KMS-11 (cell line): Measurements from ENCODE around the gene MRI1.

Source experiments
- H2AFZ ChIP-seq: fragments of 200-600 bp; sonication (generic); 2 replicates; pipeline ENCODE4 v1.6.1; 2016; ENCODE audit warnings: antibody characterized with exemption, mixed run types, low read depth
- H3K27ac ChIP-seq: fragments of 200-600 bp; sonication (generic); 2 replicates; pipeline ENCODE4 v1.6.1; 2016; ENCODE audit warnings: mild to moderate bottlenecking, mixed run types
- H3K27me3 ChIP-seq: fragments of 200-600 bp; sonication (generic); 2 replicates; pipeline ENCODE4 v1.6.1; 2017; ENCODE audit warnings: mild to moderate bottlenecking, low read depth, mixed run types, moderate library complexity; ENCODE audit not compliant: insufficient read depth
- H3K36me3 ChIP-seq: fragments of 200-600 bp; sonication (generic); 2 replicates; pipeline ENCODE4 v1.6.1; 2017; ENCODE audit warnings: mild to moderate bottlenecking, mixed run types; ENCODE audit not compliant: insufficient read depth
- H3K4me1 ChIP-seq: fragments of 200-600 bp; sonication (generic); 2 replicates; pipeline ENCODE4 v1.6.1; 2016; ENCODE audit warnings: mild to moderate bottlenecking, low read depth, mixed run types; ENCODE audit not compliant: poor library complexity, severe bottlenecking
- H3K4me2 ChIP-seq: fragments of 200-600 bp; sonication (generic); 2 replicates; pipeline ENCODE4 v1.7.0; 2016; ENCODE audit warnings: mild to moderate bottlenecking, mixed run types
- H3K4me3 ChIP-seq: fragments of 200-600 bp; sonication (generic); IDR thresholded peaks from 2 replicates; pipeline ENCODE4 v1.6.1; 2017; ENCODE audit warnings: low read depth, low read length, mixed read lengths; ENCODE audit not compliant: insufficient read depth
- H3K79me2 ChIP-seq: fragments of 200-600 bp; sonication (generic); 2 replicates; pipeline ENCODE4 v1.6.1; 2016; ENCODE audit warnings: low read depth, mixed run types; ENCODE audit not compliant: insufficient read depth
- H3K9ac ChIP-seq: fragments of 200-600 bp; sonication (generic); 2 replicates; pipeline ENCODE4 v1.6.1; 2016; ENCODE audit warnings: mild to moderate bottlenecking, mixed run types
- H4K20me1 ChIP-seq: fragments of 200-600 bp; sonication (generic); 2 replicates; pipeline ENCODE4 v1.6.1; 2016; ENCODE audit warnings: mild to moderate bottlenecking, mixed run types; ENCODE audit not compliant: insufficient read depth
- TF ChIP-seq, protein P1 (sequence below): fragments of 200-600 bp; sonication (generic); conservative IDR thresholded peaks from 2 replicates; pipeline ENCODE4 v1.6.1; 2017; ENCODE audit warnings: low read depth, mild to moderate bottlenecking, antibody characterized with exemption, low read length, moderate library complexity, mixed read lengths

MRI1 gene

DNA sequence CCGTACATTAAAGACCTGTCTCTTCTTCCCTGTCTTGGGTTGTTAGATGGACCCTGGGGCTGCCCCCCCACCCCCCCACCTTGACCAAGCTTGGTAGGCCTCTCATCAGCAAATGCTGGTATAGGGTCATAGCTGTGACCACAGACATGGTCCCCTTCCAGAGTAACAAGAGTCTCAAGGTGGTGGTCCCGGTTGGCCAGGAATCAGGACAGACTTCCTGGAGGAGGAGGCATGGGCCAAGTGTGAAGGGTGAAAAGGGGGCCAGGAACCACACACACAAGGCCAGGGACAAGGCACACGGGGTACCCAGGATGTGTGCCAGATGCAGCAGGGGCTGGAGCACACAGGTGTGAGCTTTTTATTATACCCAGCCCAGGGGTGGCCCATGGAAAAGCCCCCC lies 1.1 kb upstream of the MRI1 start:
- Histone ChIP-seq H3K4me1 (no peaks in the 10 kb centered on the region), H3K36me3 (no peaks in the 10 kb centered on the region), H2AFZ (no peak overlapping the region), H3K27ac (no peak overlapping the region), H4K20me1 (no peaks in the 10 kb centered on the region), H3K4me2 (no peak overlapping the region), H3K9ac (no peak overlapping the region), H3K4me3 (no peak overlapping the region), H3K79me2 (no peaks in the 10 kb centered on the region), H3K27me3 (no peaks in the 10 kb centered on the region)
- TF ChIP-seq, protein P1, sequence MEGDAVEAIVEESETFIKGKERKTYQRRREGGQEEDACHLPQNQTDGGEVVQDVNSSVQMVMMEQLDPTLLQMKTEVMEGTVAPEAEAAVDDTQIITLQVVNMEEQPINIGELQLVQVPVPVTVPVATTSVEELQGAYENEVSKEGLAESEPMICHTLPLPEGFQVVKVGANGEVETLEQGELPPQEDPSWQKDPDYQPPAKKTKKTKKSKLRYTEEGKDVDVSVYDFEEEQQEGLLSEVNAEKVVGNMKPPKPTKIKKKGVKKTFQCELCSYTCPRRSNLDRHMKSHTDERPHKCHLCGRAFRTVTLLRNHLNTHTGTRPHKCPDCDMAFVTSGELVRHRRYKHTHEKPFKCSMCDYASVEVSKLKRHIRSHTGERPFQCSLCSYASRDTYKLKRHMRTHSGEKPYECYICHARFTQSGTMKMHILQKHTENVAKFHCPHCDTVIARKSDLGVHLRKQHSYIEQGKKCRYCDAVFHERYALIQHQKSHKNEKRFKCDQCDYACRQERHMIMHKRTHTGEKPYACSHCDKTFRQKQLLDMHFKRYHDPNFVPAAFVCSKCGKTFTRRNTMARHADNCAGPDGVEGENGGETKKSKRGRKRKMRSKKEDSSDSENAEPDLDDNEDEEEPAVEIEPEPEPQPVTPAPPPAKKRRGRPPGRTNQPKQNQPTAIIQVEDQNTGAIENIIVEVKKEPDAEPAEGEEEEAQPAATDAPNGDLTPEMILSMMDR = no peak

DNA sequence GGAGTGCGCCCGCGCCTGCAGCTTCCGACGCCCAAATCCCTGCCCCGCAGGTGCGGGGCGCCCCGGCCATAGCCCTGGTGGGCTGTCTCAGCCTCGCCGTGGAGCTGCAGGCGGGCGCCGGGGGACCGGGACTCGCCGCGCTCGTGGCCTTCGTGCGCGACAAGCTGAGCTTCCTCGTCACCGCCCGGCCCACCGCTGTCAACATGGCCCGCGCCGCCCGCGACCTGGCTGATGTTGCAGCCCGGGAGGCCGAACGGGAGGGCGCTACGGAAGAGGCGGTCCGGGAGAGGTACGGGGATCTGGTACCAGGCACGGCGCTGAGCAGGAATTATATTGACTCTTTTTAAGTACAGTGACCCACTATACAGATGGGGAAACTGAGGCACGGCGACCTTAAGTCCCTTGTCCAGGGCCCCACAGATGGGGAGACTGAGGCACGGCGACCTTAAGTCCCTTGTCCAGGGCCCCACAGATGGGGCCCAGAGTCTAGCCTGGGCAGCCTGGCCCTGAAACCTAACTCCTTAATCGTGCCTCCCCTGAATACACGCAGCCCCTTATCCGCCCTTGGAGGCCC lies 586 bp downstream of the MRI1 start:
- Histone ChIP-seq H3K27me3 (no peaks in the 10 kb centered on the region), H3K27ac (no peak overlapping the region), H3K4me2 (no peak overlapping the region), H3K4me1 (no peaks in the 10 kb centered on the region), H4K20me1 (no peaks in the 10 kb centered on the region), H3K79me2 (no peaks in the 10 kb centered on the region), H3K36me3 (no peaks in the 10 kb centered on the region), H2AFZ (no peak overlapping the region; the same call in 1 of the 2 replicates), H3K9ac (no peak overlapping the region), H3K4me3 (no peak overlapping the region)
- TF ChIP-seq, protein P1 = no peak

DNA sequence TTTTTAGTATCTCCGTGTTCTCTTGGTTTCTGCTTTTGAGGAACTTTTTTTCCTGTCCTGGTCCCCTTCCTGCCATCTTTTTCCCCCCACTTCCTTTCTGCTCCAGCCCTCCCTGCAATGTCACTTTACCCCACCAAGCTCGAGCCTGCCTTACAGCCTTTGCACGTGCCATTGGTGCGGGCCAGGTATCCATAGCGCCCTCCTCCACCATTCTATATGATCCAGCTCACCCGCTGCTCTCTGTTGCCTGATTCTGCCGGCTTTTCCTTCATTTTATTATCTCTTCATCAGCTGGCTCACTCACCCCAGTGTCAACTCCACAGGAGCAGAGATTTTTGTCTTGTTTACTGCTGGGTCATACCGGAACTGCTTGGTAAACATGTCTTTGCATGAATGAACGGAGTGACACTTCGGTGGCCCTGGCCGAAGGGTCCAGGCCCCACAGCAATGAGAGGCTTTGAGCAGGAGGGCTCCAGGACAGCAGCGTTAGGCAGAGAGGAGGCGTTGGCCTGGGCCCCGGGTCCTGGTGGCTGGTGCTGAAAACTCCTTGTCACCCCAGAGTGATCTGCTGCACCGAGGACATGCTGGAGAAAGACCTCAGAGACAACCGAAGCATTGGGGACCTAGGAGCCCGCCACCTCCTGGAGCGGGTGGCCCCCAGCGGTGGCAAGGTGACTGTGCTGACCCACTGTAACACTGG lies 1.2 kb downstream of the MRI1 start:
- no peaks in the 10 kb centered on the region for H3K27me3 ChIP-seq
- H3K27ac ChIP-seq = no peak overlapping the region
- no peak overlapping the region for H3K4me3 ChIP-seq
- H3K4me2 ChIP-seq = no peak overlapping the region
- no peak overlapping the region for H3K9ac ChIP-seq
- no peak overlapping the region for H2AFZ ChIP-seq
- TF ChIP-seq, protein P1 = no peak
- H3K79me2 ChIP-seq = no peaks in the 10 kb centered on the region
- H4K20me1 ChIP-seq = no peaks in the 10 kb centered on the region
- no peaks in the 10 kb centered on the region for H3K4me1 ChIP-seq
- no peaks in the 10 kb centered on the region for H3K36me3 ChIP-seq

DNA sequence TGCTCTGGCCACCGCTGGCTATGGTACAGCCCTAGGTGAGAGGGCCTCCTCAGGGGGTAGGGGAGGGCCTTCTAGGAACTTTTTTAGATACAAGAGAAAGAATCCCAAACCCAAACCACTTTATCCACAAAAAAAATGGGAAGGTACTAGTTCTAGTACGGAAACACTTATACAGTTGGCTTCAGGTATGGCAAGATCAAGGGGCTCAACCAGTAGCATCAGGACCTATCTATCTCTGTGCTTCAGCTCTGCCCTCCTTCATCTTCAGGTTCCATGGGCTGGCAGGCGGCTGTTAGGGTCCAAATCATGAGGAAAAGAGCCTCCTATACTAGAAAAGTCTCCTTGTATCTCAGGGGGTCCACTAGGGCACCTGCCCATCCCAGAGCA lies 1.8 kb downstream of the MRI1 start:
- Histone ChIP-seq H3K4me3 (no peak overlapping the region), H3K9ac (no peak overlapping the region), H3K4me2 (no peak overlapping the region), H3K36me3 (no peaks in the 10 kb centered on the region), H4K20me1 (no peaks in the 10 kb centered on the region), H3K27me3 (no peaks in the 10 kb centered on the region), H3K27ac (no peak overlapping the region), H2AFZ (no peak overlapping the region), H3K79me2 (no peaks in the 10 kb centered on the region), H3K4me1 (no peaks in the 10 kb centered on the region)
- TF ChIP-seq, protein P1 = no peak
